ENCODE results near the gene SPATA31D3. TPM values are rescaled to one million over a fixed set of nuclear protein-coding genes. Genes with fewer than 3 reads are reported as not detected.

Gene SPATA31D3
- total RNA-seq, result not detected in 2 replicates

GRCh38 chr9:81943393-81943792, at the start of gene SPATA31D3:
SPATA31D3 (plus strand) TSS chr9:81943500; CDS start chr9:81943586, 86 bp downstream.

GRCh38 chr9:81928305-81928704, 15.0 kb upstream of the SPATA31D3 start, which contains the start of gene SPATA31D4:
SPATA31D4 (plus strand) TSS chr9:81928428; CDS start chr9:81928514, 86 bp downstream.

GRCh38 chr9:81988472-81988871, 45.2 kb downstream of the SPATA31D3 start, which contains the start of gene SPATA31D1:
SPATA31D1 (plus strand) TSS chr9:81988772; CDS start chr9:81988819, 47 bp downstream.

Other genes starting within 250 kb of the SPATA31D3 start
- gene SPATA31D4, start 15.1 kb upstream of the SPATA31D3 start, total RNA-seq, result not detected in 2 replicates
- not detected in 2 replicates for gene SPATA31D1, start 45.3 kb downstream of the SPATA31D3 start, total RNA-seq

All from vein endothelial cell (primary cell).